ENCODE results near the gene PRR23C.
"Not testable (repeated sequence)": the region's sequence is repeated elsewhere in the genome, so short reads cannot be mapped to it uniquely, and the experiment has no call there.

PRR23C gene

DNA sequence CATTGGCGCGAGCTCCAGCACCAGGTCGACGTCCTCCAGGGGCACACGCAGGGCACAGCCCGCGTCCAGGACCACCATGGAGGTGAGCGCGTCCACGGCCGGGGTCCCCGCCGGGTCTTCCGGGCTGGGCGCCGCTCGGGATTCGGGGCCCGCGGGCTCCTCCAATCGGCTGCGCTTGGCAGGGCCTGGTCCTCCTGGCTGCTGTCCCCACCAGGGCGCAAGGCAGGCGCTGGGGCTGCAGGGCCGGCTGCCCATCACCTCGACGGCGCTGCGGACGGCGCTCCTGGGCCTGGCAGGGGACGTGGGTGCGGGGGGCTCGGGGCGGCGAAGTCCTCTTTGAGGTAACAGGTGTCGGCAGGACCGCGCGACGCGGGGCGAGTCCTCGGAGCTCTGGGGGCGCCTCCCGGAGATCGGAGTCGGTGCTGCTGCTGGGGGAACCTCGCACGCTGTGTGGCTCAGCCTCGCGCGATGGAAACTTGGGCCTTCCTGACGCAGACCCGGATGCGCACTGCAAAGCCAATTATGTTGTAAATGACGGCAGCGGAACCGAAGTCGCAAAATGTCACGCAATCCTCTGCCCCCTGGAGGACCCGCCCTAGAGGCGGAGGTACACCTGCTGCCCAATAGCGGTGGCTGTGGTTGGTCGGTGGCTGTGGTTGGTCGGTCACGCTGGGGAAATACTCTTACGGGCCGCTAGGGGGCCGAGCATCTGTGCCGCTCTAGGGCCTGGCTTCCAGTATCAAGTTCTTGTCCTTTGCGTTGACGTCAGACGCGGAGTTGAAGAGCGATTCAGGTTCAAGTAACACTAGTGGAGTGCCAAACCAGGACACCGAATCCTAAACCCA lies at the start of gene PRR23C:
TSS of gene PRR23C (minus strand) at position 527 of the 845 bp plus-strand sequence. CDS start at position 255, 272 bp downstream.
- no peak for DNase-seq (ENCODE audit: low read depth in 2 of 2)

GRCh38 chr3:139093840-139094239 lies 49.1 kb upstream of the PRR23C start:
- no peak for DNase-seq (ENCODE audit: low read depth in 2 of 2)

DNA sequence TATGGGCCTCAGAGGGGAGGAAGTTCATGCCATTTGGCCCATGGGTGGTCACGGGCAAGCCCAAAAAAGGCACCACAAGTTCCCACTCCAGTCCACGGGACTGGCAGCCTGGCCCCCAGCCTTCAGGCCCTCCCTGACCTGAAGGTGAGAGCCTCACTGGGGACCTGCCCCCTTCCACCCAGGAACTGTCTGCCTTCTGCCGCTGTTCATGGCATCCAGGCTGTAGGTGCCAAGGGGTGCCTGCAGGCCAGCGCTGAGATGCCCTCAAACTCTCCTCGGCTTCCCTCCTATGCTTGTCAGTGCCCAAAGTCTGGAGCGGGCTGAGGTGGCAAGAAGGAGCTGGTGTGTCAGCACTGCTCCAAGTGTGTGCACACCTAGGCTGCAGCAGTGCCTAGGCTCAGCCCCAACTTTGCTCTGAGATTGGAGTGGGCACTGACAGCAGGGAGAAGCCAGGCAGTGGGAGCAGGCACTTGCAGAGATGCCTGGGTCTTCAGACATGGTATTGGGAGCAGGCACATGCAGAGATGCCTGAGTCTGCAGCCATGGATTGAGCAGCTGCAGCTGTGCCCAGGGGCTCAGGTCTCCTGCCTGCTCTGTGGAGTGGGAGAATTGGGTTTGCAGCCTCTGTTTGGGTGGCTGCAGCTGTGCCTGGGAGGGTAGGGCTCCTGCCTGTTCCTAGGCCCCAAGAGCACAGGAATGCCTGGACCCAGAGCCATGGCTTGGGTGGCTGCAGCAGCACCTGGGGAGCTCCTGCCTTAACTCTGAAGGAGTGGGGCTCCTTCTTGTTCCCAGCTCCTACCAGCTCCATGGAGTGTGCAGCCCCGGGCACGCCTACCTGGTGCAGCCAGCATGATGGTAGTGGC lies 44.0 kb upstream of the PRR23C start:
- DNase-seq (ENCODE audit: low read depth in 2 of 2), result no peak

- DNase-seq (ENCODE audit: low read depth in 2 of 2), result no peak
These were observed 42.9 kb upstream of the PRR23C start for GRCh38 chr3:139087621-139088020.

DNA sequence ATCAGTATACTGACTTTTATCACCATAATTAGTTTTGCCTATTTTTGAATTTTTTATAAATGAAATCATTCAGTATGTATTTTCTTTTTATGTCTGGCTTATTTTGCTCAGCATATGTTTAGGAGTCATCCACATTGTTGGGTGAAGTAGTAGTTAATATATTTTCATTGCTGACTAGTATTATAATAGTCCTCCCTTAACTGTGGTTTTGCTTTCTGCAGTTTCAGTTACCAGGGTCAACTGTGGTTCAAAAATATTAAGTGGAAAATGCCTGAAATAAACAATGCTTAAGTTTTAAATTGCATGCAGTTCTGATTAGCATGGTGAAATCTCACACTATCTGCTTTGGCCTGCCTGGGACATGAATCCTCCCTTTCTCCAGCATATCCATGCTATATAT lies 39.5 kb upstream of the PRR23C start:
- DNase-seq (ENCODE audit: low read depth in 2 of 2), result no peak

- DNase-seq (ENCODE audit: low read depth in 2 of 2), result no peak
These were observed 29.9 kb upstream of the PRR23C start for GRCh38 chr3:139074565-139075115.

- no peak for DNase-seq (ENCODE audit: low read depth in 2 of 2)
These were observed 18.2 kb upstream of the PRR23C start for GRCh38 chr3:139062918-139063317.

GRCh38 chr3:139052802-139053600 lies 8.3 kb upstream of the PRR23C start:
- DNase-seq (ENCODE audit: low read depth in 2 of 2), result no peak

GRCh38 chr3:139043554-139044365 lies 932 bp downstream of the PRR23C start:
- DNase-seq (ENCODE audit: low read depth in 2 of 2), result no peak

DNA sequence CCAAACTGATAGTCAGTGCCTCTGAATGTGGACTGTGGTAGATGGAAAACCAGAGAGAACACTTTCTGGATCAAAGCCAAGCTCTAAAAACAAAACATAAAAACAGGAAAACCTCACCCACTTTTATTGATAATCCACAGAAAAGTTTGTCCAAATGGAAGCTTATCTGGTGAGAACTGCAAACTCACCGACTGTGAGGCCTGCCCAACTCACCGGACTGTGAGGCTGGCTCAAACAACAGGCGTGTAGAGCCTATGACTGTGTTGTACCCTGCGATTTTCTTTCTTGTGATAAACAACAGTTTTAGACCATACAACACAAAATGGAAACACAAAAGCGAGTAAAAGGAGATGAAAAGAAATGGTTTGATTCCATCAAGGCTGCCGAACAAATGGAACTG lies 7.2 kb downstream of the PRR23C start:
- no peak for DNase-seq (ENCODE audit: low read depth in 2 of 2)

DNA sequence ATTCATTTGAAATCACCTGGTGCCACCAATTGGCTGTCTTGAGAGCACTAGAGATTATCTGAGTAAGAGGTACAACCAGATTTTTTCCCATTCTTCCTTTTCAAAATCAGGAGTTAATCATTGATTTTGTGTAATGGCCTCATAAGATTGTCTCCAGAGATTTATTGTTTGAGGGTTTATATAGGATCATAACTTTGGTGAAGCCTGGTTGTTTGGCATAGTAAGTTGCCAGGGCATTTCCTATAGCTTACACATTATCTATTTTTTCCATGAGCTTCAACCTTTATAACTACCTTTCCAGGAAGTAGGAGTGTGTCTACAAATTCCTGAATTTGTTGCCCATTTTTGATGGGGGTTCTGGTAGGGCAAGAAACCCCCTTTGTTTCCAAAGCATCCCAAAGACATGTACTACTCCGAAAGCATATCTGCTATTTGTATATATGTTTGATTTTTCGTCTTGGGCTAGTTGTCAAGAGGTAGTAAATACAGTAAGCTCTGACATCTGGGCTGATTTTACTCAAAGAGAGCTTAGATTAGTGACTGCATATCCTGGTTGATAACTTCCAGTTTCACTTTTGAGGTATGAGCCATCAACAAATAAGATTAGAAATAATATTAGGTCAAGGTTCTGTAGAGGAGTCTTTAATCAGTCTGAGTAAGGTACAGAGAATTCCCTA lies 12.2 kb downstream of the PRR23C start:
- no peak for DNase-seq (ENCODE audit: low read depth in 2 of 2)

- DNase-seq (ENCODE audit: low read depth in 2 of 2), result not testable (repeated sequence)
These were observed 14.1 kb downstream of the PRR23C start for GRCh38 chr3:139030576-139030975.

GRCh38 chr3:139024968-139025367 lies 19.7 kb downstream of the PRR23C start:
- DNase-seq (ENCODE audit: low read depth in 2 of 2), result no peak

GRCh38 chr3:139020868-139021234 lies 23.8 kb downstream of the PRR23C start, which contains the start of gene PRR23B:
TSS of gene PRR23B (minus strand) at chr3:139020926. CDS start at chr3:139020661, 265 bp downstream.
- DNase-seq (ENCODE audit: low read depth in 2 of 2), result no peak

DNA sequence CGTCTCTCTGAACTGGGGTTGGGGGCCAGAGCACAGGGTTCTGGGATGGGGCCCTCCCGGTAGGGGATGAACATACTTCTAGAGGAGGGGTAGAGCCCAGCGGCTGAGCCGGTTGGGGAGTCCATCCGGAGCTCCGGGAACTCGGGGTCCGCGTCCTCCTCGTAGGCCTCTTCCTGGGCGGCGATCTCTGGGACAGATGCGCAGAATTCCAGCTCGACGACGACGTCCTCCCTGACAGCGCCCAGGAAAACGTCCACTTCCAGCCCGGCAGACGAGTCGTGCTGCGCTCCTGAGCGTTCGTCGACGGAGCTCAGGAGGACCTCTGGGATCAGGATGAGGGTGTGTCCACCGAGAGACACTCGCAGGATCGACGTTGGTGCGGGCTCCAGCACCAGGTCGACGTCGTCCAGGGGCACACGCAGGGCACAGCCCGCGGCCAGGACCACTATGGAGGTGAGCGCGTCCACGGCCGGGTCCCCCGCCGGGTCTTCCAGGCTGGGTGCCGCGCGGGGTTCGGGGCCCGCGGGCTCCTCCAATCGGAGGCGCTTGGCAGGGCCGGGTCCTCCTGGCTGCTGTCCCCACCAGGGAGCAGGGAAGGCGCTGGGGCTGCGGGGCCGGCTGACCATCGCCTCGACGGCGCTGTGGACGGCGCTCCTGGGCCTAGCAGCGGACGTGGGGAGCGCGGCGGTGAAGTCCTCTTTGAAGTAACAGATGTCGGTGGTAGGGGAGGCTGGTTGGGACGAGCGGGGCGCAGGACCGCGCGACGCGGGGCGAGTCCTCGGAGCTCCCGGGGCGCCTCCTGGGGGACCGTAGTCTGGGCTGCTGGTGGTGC lies 24.4 kb downstream of the PRR23C start:
- no peak for DNase-seq (ENCODE audit: low read depth in 2 of 2)

GRCh38 chr3:139016430-139017048 lies 28.2 kb downstream of the PRR23C start:
- DNase-seq (ENCODE audit: low read depth in 2 of 2), result no peak

- no peak for DNase-seq (ENCODE audit: low read depth in 2 of 2)
These were observed 38.5 kb downstream of the PRR23C start, which contains the start of gene PRR23A for GRCh38 chr3:139006051-139006716. TSS of gene PRR23A (minus strand) at chr3:139006268. CDS start at chr3:139006268, 0 bp downstream.

Data from stimulated activated CD4-positive, alpha-beta T cell treated with anti-CD3 and anti-CD28 coated beads, Interleukin-1b, Interleukin-23, amount 100 ng/mL, for 4 hours (primary cell).